K562 (cell line): ENCODE results near the gene CERS5. TPM values are rescaled to one million over a fixed set of nuclear protein-coding genes. Genes with fewer than 3 reads are reported as not detected.

Experiments used
- ATAC-seq: fragments of 200-7000 bp; cut with Tn5 transposase; 3 replicates; pipeline ENCODE4 v1.9.1; 2020; ENCODE audit warnings: moderate library complexity
- BruUV-seq: library from RNA; stranded (reverse); fragments of 400-500 nt; replicated peaks from 2 replicates; lab custom pipeline; 2021; lab: Mats Ljungman, UMichigan
- CTCF ChIA-PET: fragments of 300-600 bp; formaldehyde crosslinking; extraction: SDS; loops from one replicate; lab custom pipeline; 2021; ENCODE audit warnings: low intra/inter-chr PET ratio; lab: Yijun Ruan, JAX
- POLR2A ChIA-PET: fragments of 300-600, 350-650 bp; sonication (Branson Sonifier 250); formaldehyde crosslinking; extraction: SDS; loops from one replicate; lab custom pipeline; 2021; ENCODE audit warnings: antibody characterized with exemption, inconsistent platforms; lab: Yijun Ruan, JAX
- DNase-seq, 4 experiments: peaks; one replicate each; pipeline versions ENCODE4 v3.0.0 to v3.0.0-alpha.2; 2011 to 2018; ENCODE audit warnings: low spot score in 3 of 4, mixed read lengths in 3 of 4; ENCODE audit errors: extremely low read depth in 1 of 4
- FAIRE-seq: peaks from 2 replicates; lab custom pipeline; 2011; peaks lifted over from hg19 to GRCh38; lab: Jason Lieb, UNC
- H2AFZ ChIP-seq: 2 replicates; pipeline ENCODE4 v1.6.0; 2011; ENCODE audit warnings: low read depth, low read length, control low read depth, inconsistent platforms
- H3K27ac ChIP-seq: fragments of 200-600 bp; 3 replicates; pipeline ENCODE4 v1.8.0; 2011; ENCODE audit warnings: low read depth, mild to moderate bottlenecking, control low read depth, inconsistent platforms, low read length, moderate library complexity, mixed read lengths; ENCODE audit errors: extremely low read depth
- H3K27me3 ChIP-seq, 2 experiments: fragments of 300-600 bp in 1 of 2; 2 replicates in 1 of 2; 3 replicates in 1 of 2; pipeline versions ENCODE4 v1.6.0 to v1.8.0; 2011; ENCODE audit warnings: inconsistent platforms in 2 of 2, low read length in 2 of 2, mild to moderate bottlenecking in 1 of 2, mixed read lengths in 1 of 2, moderate library complexity in 1 of 2; ENCODE audit not compliant: control insufficient read depth in 2 of 2, insufficient read depth in 2 of 2
- H3K36me3 ChIP-seq: fragments of 300-600 bp; 3 replicates; pipeline ENCODE4 v1.8.0; 2011; ENCODE audit warnings: mild to moderate bottlenecking, low read length, inconsistent platforms; ENCODE audit not compliant: control insufficient read depth, insufficient read depth
- H3K4me1 ChIP-seq, 2 experiments: fragments of 200-600 bp in 1 of 2; replicated peaks in 1 of 2; 2 replicates in 1 of 2; 3 replicates in 1 of 2; pipeline versions ENCODE4 v1.5.1 to v1.8.0; 2011; ENCODE audit warnings: inconsistent platforms in 2 of 2, low read length in 2 of 2, mild to moderate bottlenecking in 1 of 2, mixed read lengths in 1 of 2, moderate library complexity in 1 of 2; ENCODE audit not compliant: control insufficient read depth in 2 of 2, insufficient read depth in 2 of 2
- H3K4me2 ChIP-seq: 2 replicates; pipeline ENCODE4 v1.6.1; 2011; ENCODE audit warnings: low read length, control low read depth, inconsistent platforms, mixed read lengths; ENCODE audit not compliant: insufficient read depth
- H3K4me3 ChIP-seq: fragments of 200-600 bp; sonication (generic), shearing (Covaris generic); 2 replicates; pipeline ENCODE4 v1.5.1; 2016; ENCODE audit warnings: control low read depth, inconsistent platforms
- H3K79me2 ChIP-seq: fragments of 200-600 bp; 3 replicates; pipeline ENCODE4 v1.8.0; 2011; ENCODE audit warnings: low read length, inconsistent platforms; ENCODE audit not compliant: control insufficient read depth, insufficient read depth
- H3K9ac ChIP-seq, 2 experiments: 2 replicates each; pipeline versions ENCODE4 v1.6.0 to v1.6.1; 2011; ENCODE audit warnings: low read depth in 2 of 2, low read length in 2 of 2, control low read depth in 1 of 2, inconsistent platforms in 1 of 2, mild to moderate bottlenecking in 1 of 2, mixed read lengths in 1 of 2; ENCODE audit not compliant: insufficient read depth in 1 of 2
- H3K9me1 ChIP-seq: one replicate; pipeline ENCODE4 v1.6.0; 2011; ENCODE audit warnings: inconsistent platforms, mild to moderate bottlenecking, low read length, moderate library complexity; ENCODE audit not compliant: control insufficient read depth, insufficient read depth
- H3K9me3 ChIP-seq: replicated peaks from 2 replicates; pipeline ENCODE4 v1.5.1; 2011; ENCODE audit warnings: low read depth, low read length, inconsistent platforms; ENCODE audit not compliant: control insufficient read depth, insufficient read depth
- H4K20me1 ChIP-seq: replicated peaks from 2 replicates; pipeline ENCODE4 v1.6.1; 2011; ENCODE audit warnings: low read length, inconsistent platforms, mixed read lengths; ENCODE audit not compliant: control insufficient read depth, insufficient read depth
- LARP7 ChIP-seq: fragments of 450-650 bp; IDR thresholded peaks from 2 replicates; pipeline ENCODE4 v1.6.1; 2016
- MEF2D ChIP-seq: conservative IDR thresholded peaks from 2 replicates; pipeline ENCODE4 v1.6.1; 2016; ENCODE audit warnings: low read depth, missing genetic modification characterization, missing compliant biosample characterization
- POLR2G ChIP-seq: fragments of 200-400 bp; formaldehyde crosslinking; IDR thresholded peaks from 2 replicates; pipeline ENCODE4 v1.6.1; 2017; ENCODE audit warnings: low read depth, mild to moderate bottlenecking, antibody characterized with exemption, low read length, moderate library complexity
- SIN3A ChIP-seq, 2 experiments: fragments of 150-350 bp in 1 of 2; IDR thresholded peaks; 2 replicates each; pipeline ENCODE4 v1.6.1; 2011 to 2016; ENCODE audit warnings: borderline replicate concordance in 2 of 2, low read depth in 2 of 2, low read length in 2 of 2, mild to moderate bottlenecking in 2 of 2, moderate library complexity in 2 of 2; ENCODE audit not compliant: control insufficient read depth in 1 of 2
- SNRNP70 ChIP-seq: fragments of 200-400 bp; formaldehyde crosslinking; optimal IDR thresholded peaks from 2 replicates; pipeline ENCODE3; 2017; ENCODE audit warnings: low read depth, low read length
- SP1 ChIP-seq: sonication (generic); formaldehyde crosslinking; IDR thresholded peaks from 2 replicates; pipeline ENCODE4 v1.8.1; 2022; ENCODE audit warnings: mild to moderate bottlenecking, missing genetic modification reagents
- TFAP4 ChIP-seq: sonication (generic); formaldehyde crosslinking; IDR thresholded peaks from 2 replicates; pipeline ENCODE4 v1.8.0; 2022; ENCODE audit warnings: missing genetic modification reagents, mild to moderate bottlenecking, moderate library complexity, borderline replicate concordance
- VEZF1 ChIP-seq: fragments of 200-800 bp; sonication (Bioruptor generic); IDR thresholded peaks from 2 replicates; pipeline ENCODE4 v1.6.1; 2017; ENCODE audit warnings: missing genetic modification characterization, missing compliant biosample characterization
- ZNF146 ChIP-seq: IDR thresholded peaks from one replicate; pipeline ENCODE4 v1.6.1; 2018; ENCODE audit warnings: missing compliant biosample characterization; ENCODE audit not compliant: unreplicated experiment
- WGBS: fragments of 100-300 bp; shearing (Covaris generic); methylation state at CpG from one replicate; pipeline ENCODE4 v1.1.6; 2016; ENCODE audit warnings: low coverage, mixed read lengths; ENCODE audit not compliant: insufficient coverage; ENCODE audit errors: missing lambda C conversion rate; 5-methylcytosine and 5-hydroxymethylcytosine counted together
- in situ Hi-C: fragments of 300-500 bp; cut with MboI; formaldehyde crosslinking; loops from 4 replicates; pipeline ENCODE4 v1.15.0; 2018; ENCODE audit warnings: inconsistent platforms, mixed read lengths
- intact Hi-C: fragments of 100-400 bp; cut with micrococcal nuclease; formaldehyde crosslinking; loops from 2 replicates; pipeline ENCODE4 v1.14.2; 2022
- polyA plus RNA-seq, 8 experiments: library from polyadenylated mRNA; depleted of rRNA in 4 of 8; stranded (reverse) in 5 of 8; unstranded in 3 of 8; fragments of >200 nt; fragmentation: Nextera tagmentation in 2 of 8; fragmentation: Illumina TruSeq in 1 of 8; extraction: Ambion mirVana in 2 of 8; extraction: Trizol in 1 of 8; gene quantifications; 2 replicates each; pipeline versions ENCODE4 v1.2.1 to v1.2.3, GENCODE V29; 2011 to 2014; ENCODE audit warnings: inconsistent platforms in 1 of 8, missing spikeins in 1 of 8
- total RNA-seq, 7 experiments: library from RNA; depleted of rRNA in 6 of 7; stranded (reverse); fragments of >200 nt in 6 of 7; fragmentation: Illumina TruSeq in 2 of 7; extraction: Trizol in 2 of 7; gene quantifications; 2 replicates each; pipeline versions ENCODE4 v1.2.1 to v1.2.3, GENCODE V29; 2011 to 2021; ENCODE audit warnings: low replicate concordance in 1 of 7

The CERS5 gene
- total and polyA plus RNA-seq, 9 of the 15 experiments (the other 6 are each of a cell fraction or from before 2014, with no cell fraction given): 6.1 to 47.5 (median 17.8) TPM

GRCh38 chr12:50104417-50105366 is 62.5 kb downstream of the CERS5 start:
- no peak overlapping the region for H2AFZ ChIP-seq
- FAIRE-seq: no peak
- ChIA-PET CTCF (no interaction called here), POLR2A (interaction anchor here (0.9 to 1.7 kb wide), 4 partner anchors 14 to 179 kb away, joined by 3 to 9 read pairs (median 6); partner anchors contain the start of genes LIMA1 and SMARCD1)
- ATAC-seq: no peak
- H3K4me2 ChIP-seq: no peak overlapping the region
- H3K9me3 ChIP-seq: no peaks in the 10 kb centered on the region
- intact Hi-C loops (no loop called here), in situ Hi-C loops (no loop called here)
- H3K27me3 ChIP-seq: no peaks in the 10 kb centered on the region
- no peaks in the 10 kb centered on the region for H4K20me1 ChIP-seq
- 61% methylated on average over 13 of the region's 14 CpGs for WGBS
- H3K27ac ChIP-seq: no peak overlapping the region
- no TSS peak for BruUV-seq
- no peaks in the 10 kb centered on the region for H3K79me2 ChIP-seq
- TF ChIP-seq MEF2D (no peak), LARP7 (no peak)
- H3K9me1 ChIP-seq: no peaks in the 10 kb centered on the region
- H3K4me1 ChIP-seq: peaks cover 23 to 24% of the 10 kb centered on the region in 2 experiments
- peak overlapping the region in 1 of 2 experiments; percentile 82; a peak in 1 of 4 replicates for H3K9ac ChIP-seq
- H3K4me3 ChIP-seq: no peak overlapping the region
- peaks cover 15% of the 10 kb centered on the region; the same call in 2 of the 3 replicates for H3K36me3 ChIP-seq
- DNase-seq: no peak

- Histone ChIP-seq H3K4me1 (peaks cover 16% of the 10 kb centered on the region in 2 experiments), H3K4me3 (no peak within 1 kb of the TSS), H3K4me2 (peak within 1 kb of the TSS; percentile 57), H3K36me3 (peaks cover 24% of the 10 kb centered on the region; the same call in 2 of the 3 replicates), H3K79me2 (no peaks in the 10 kb centered on the region), H4K20me1 (no peaks in the 10 kb centered on the region), H2AFZ (peak within 1 kb of the TSS; percentile 75), H3K27ac (no peak within 1 kb of the TSS), H3K9me3 (no peaks in the 10 kb centered on the region), H3K9me1 (no peaks in the 10 kb centered on the region), H3K9ac (peak within 1 kb of the TSS in 1 of 2 experiments; percentile 82; a peak in 2 of 4 replicates), H3K27me3 (no peaks in the 10 kb centered on the region)
- FAIRE-seq: peak; percentile 78
- CTCF ChIA-PET: no interaction called here
- in situ Hi-C loops: no loop called here
- BruUV-seq: no TSS peak
- ATAC-seq: peak; percentile 92
- intact Hi-C loops: no loop called here
- DNase-seq: peak; percentile 76 to 84 (median 82)
- WGBS: 19% methylated on average over 13 of the region's 13 CpGs
- POLR2A ChIA-PET: interaction anchor here (0.6 to 1.7 kb wide), 7 partner anchors 8 to 230 kb away, joined by 3 to 9 read pairs (median 4); partner anchors contain the start of genes COX14, LIMA1 and SMARCD1
- TF ChIP-seq SIN3A (IDR thresholded peaks at IDR 0.05; ENCODE audit: borderline replicate concordance in 2 of 2, control insufficient read depth in 1 of 2, low read depth in 2 of 2, low read length in 2 of 2): peak in 1 of 2 experiments; percentile 82; a peak in 1 of 4 replicates
- no peak for TF ChIP-seq SNRNP70
- 0 out of 2 replicates have a peak, but pooled peaks have one; percentile 24 for TF ChIP-seq SP1 (CRISPR knock-in tag)
- peak; percentile 49 for TF ChIP-seq POLR2G
- no peak for TF ChIP-seq ZNF146 (CRISPR knock-in tag)
- peak; percentile 46; the same call in 1 of the 2 replicates for TF ChIP-seq TFAP4 (CRISPR knock-in tag)
- peak; percentile 65 for TF ChIP-seq VEZF1 (CRISPR knock-in tag)
Observed at GRCh38 chr12:50103767-50104321, 63.3 kb downstream of the CERS5 start, which contains the start of gene GPD1. Gene GPD1 (plus strand): TSS chr12:50104008. CDS start chr12:50104051, 43 bp downstream.
